Measurements from ENCODE around the gene BABAM2. TPM values are rescaled to one million over a fixed set of nuclear protein-coding genes. Genes with fewer than 3 reads are reported as not detected.

The BABAM2 gene
- total and polyA plus RNA-seq, 10 of the 15 experiments (the other 5 are each of a cell fraction or from before 2014, with no cell fraction given) = 30.7 to 59.9 (median 44.5) TPM

GRCh38 chr2:28375236-28375635, 484.7 kb downstream of the BABAM2 start (continued):
- TF ChIP-seq CBFB (IDR thresholded peaks at IDR 0.05; ENCODE audit: low read depth) = no peak

GRCh38 chr2:28375742-28376631, 485.5 kb downstream of the BABAM2 start:
- H3K4me2 ChIP-seq (ENCODE audit: control insufficient read depth, insufficient read depth) = no peak overlapping the region
- H3K36me3 ChIP-seq (ENCODE audit: control insufficient read depth in 2 of 2, insufficient read depth in 2 of 2, low read length in 1 of 2) = no peaks in the 10 kb centered on the region
- BruUV-seq (replicated peaks) = no TSS peak
- H3K9me3 ChIP-seq (replicated peaks; ENCODE audit: control insufficient read depth, insufficient read depth, low read length) = no peaks in the 10 kb centered on the region
- WGBS (ENCODE audit: insufficient coverage, insufficient replicate concordance, low lambda C conversion rate, missing lambda C conversion rate) = 23% methylated on average over 8 of the region's 8 CpGs
- no peaks in the 10 kb centered on the region; a peak in 2 of 4 replicates for H3K27me3 ChIP-seq (replicated peaks in 1 of 2; ENCODE audit: control insufficient read depth in 2 of 2, insufficient read depth in 2 of 2, low read length in 1 of 2)
- in situ Hi-C loops (cut with MboI) = no loop called here
- ATAC-seq (no peak), DNase-seq (ENCODE audit: low read depth, low spot score) (no peak), FAIRE-seq (no peak)
- ChIA-PET POLR2A (no interaction called here), RAD21 (ENCODE audit: unreplicated experiment) (no interaction called here), SMC1A (ENCODE audit: uncharacterized antibody, unreplicated experiment) (no interaction called here), CTCF (interaction anchor here (1.2 kb wide), 1 partner anchor 11 kb away, joined by 3 read pairs; no protein-coding TSS in a partner anchor)
- no peak overlapping the region for H3K4me3 ChIP-seq
- H3K4me1 ChIP-seq (ENCODE audit: control insufficient read depth, insufficient read depth, low read length) = no peaks in the 10 kb centered on the region
- intact Hi-C loops (cut with micrococcal nuclease; ENCODE audit: unreplicated experiment) = no loop called here
- no peaks in the 10 kb centered on the region for H3K79me2 ChIP-seq (ENCODE audit: control insufficient read depth, insufficient read depth, low read length)
- TF ChIP-seq ZBTB11 (CRISPR knock-in tag; IDR thresholded peaks at IDR 0.05) = no peak
- H2AFZ ChIP-seq (ENCODE audit: control insufficient read depth, low read depth, low read length) = no peak overlapping the region
- no peak overlapping the region for H3K9ac ChIP-seq (ENCODE audit: control insufficient read depth, insufficient read depth, low read length)
- no peak overlapping the region for H3K27ac ChIP-seq (ENCODE audit: control insufficient read depth, insufficient read depth)
- no peaks in the 10 kb centered on the region for H4K20me1 ChIP-seq (ENCODE audit: control insufficient read depth, insufficient read depth)
